Neural progenitor cell (in vitro differentiated cells): ENCODE data around the gene SLC9A3. TPM values are rescaled to one million over a fixed set of nuclear protein-coding genes. Genes with fewer than 3 reads are reported as not detected.

Experiments
- DNase-seq: peaks from one replicate; pipeline ENCODE4 v3.0.0-alpha.2; 2016; ENCODE audit warnings: low spot score
- H2AFZ ChIP-seq: fragments of 200-600 bp; sonication (generic); replicated peaks from 2 replicates; pipeline ENCODE4 v1.6.1; 2016; ENCODE audit warnings: antibody characterized with exemption
- H3F3A ChIP-seq: fragments of 200-600 bp; sonication (generic); 2 replicates; pipeline ENCODE4 v1.6.1; 2016; ENCODE audit warnings: antibody characterized with exemption, low read depth
- H3K27ac ChIP-seq: fragments of 200-600 bp; sonication (generic); 2 replicates; pipeline ENCODE4 v1.5.1; 2016; ENCODE audit warnings: mild to moderate bottlenecking
- H3K27me3 ChIP-seq: fragments of 200-600 bp; sonication (generic); 2 replicates; pipeline ENCODE4 v1.6.1; 2016; ENCODE audit warnings: mild to moderate bottlenecking, moderate library complexity
- H3K36me3 ChIP-seq: fragments of 200-600 bp; sonication (generic); 2 replicates; pipeline ENCODE4 v1.5.1; 2016
- H3K4me1 ChIP-seq: fragments of 200-600 bp; sonication (generic); 2 replicates; pipeline ENCODE4 v1.6.1; 2016; ENCODE audit warnings: mixed run types
- H3K4me2 ChIP-seq: fragments of 200-600 bp; sonication (generic); 2 replicates; pipeline ENCODE4 v1.6.1; 2016
- H3K4me3 ChIP-seq: fragments of 200-600 bp; sonication (generic); 2 replicates; pipeline ENCODE4 v1.5.1; 2016
- H3K79me2 ChIP-seq: fragments of 200-600 bp; sonication (generic); 2 replicates; pipeline ENCODE4 v1.6.1; 2016; ENCODE audit warnings: low read depth
- H3K9ac ChIP-seq: fragments of 200-600 bp; sonication (generic); 2 replicates; pipeline ENCODE4 v1.6.1; 2016
- H3K9me3 ChIP-seq: fragments of 200-600 bp; sonication (generic); 2 replicates; pipeline ENCODE4 v1.5.1; 2016; ENCODE audit warnings: low read depth
- H4K20me1 ChIP-seq: fragments of 200-600 bp; sonication (generic); 2 replicates; pipeline ENCODE4 v1.6.1; 2016; ENCODE audit warnings: low read depth
- H3K27ac Mint-ChIP-seq: 3 replicates; pipeline ENCODE4 v1.8.0; 2021; ENCODE audit warnings: mixed read lengths
- H3K27me3 Mint-ChIP-seq: 2 replicates; pipeline ENCODE4 v1.8.0; 2022; ENCODE audit warnings: low read depth, mild to moderate bottlenecking, inconsistent platforms, moderate library complexity, mixed read lengths; ENCODE audit not compliant: insufficient read depth
- H3K36me3 Mint-ChIP-seq: 3 replicates; pipeline ENCODE4 v1.8.0; 2021; ENCODE audit warnings: mixed read lengths
- H3K4me1 Mint-ChIP-seq: 3 replicates; pipeline ENCODE4 v1.8.0; 2021; ENCODE audit warnings: mixed read lengths
- H3K4me3 Mint-ChIP-seq: 3 replicates; pipeline ENCODE4 v1.8.0; 2021; ENCODE audit warnings: mild to moderate bottlenecking, moderate library complexity, mixed read lengths
- H3K9me3 Mint-ChIP-seq: 3 replicates; pipeline ENCODE4 v1.8.0; 2020; ENCODE audit warnings: mixed read lengths
- EZH2 ChIP-seq: fragments of 200-600 bp; sonication (generic); IDR thresholded peaks from 2 replicates; pipeline ENCODE4 v1.6.1; 2017; ENCODE audit warnings: antibody characterized with exemption, mild to moderate bottlenecking, moderate library complexity
- EZH2phosphoT487 ChIP-seq: fragments of 200-600 bp; sonication (generic); IDR thresholded peaks from 2 replicates; pipeline ENCODE4 v1.6.1; 2017; ENCODE audit warnings: antibody characterized with exemption
- total RNA-seq: library from RNA; depleted of rRNA; stranded (reverse); fragments of >200 nt; gene quantifications from 2 replicates; pipeline ENCODE4 v1.2.3, GENCODE V29; 2015; ENCODE audit warnings: low replicate concordance
- TF ChIP-seq, protein P1 (sequence below): fragments of 200-600 bp; sonication (generic); IDR thresholded peaks from 2 replicates; pipeline ENCODE4 v1.5.1; 2017; ENCODE audit warnings: antibody characterized with exemption, mild to moderate bottlenecking

Gene SLC9A3
- total RNA-seq, 1 donor from 2014 or later = 1.4 TPM

DNA sequence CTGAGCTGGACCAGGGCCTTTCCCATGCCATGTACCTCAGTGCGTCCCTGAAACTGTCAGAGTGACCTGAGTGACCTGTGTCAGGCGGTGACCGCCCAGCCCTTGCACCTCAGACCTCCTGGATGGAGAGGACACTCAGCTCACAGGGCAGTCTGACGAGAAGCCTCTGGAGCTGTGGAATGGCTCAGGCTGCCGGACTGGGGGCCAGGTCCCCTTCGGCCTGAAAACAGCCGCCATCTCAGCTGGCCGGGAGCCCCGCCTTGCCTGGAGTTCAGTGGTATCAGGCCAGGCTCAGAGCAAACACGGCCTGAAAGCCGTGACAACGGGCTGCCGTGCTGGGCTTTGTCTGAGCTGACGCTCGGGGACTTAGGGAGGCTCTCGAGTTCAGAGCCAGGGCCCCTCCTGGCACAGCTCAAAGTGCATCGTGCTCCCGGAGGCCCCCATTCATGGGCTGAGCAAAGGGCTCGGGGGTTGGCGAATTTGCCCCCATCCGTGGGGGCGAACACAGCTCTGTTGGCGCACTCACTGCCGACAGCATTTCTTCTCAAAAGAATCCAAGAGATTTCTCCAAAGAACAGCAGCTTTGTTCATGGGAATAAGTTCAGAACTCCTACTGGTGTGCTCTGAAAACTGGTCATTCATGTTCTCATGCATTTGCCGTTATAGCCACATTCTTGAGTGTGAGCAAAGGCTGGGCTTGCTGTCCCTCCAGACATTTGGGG, 8.4 kb upstream of the SLC9A3 start:
- Histone ChIP-seq H3K9me3 (no peaks in the 10 kb centered on the region), H2AFZ (no peak overlapping the region), H3K4me2 (no peak overlapping the region), H3K4me3 (no peak overlapping the region), H3K27me3 (peaks cover 60% of the 10 kb centered on the region), H3F3A (no peaks in the 10 kb centered on the region), H3K4me1 (peaks cover 24% of the 10 kb centered on the region), H4K20me1 (peaks cover 12% of the 10 kb centered on the region), H3K27ac (no peak overlapping the region), H3K79me2 (no peaks in the 10 kb centered on the region), H3K9ac (no peak overlapping the region), H3K36me3 (no peaks in the 10 kb centered on the region)
- H3K27ac Mint-ChIP-seq = peak overlapping the region; percentile 82
- no peak overlapping the region for H3K4me3 Mint-ChIP-seq
- H3K9me3 Mint-ChIP-seq = no peaks in the 10 kb centered on the region
- TF ChIP-seq EZH2phosphoT487 (no peak), EZH2 (no peak)
- TF ChIP-seq, protein P1, sequence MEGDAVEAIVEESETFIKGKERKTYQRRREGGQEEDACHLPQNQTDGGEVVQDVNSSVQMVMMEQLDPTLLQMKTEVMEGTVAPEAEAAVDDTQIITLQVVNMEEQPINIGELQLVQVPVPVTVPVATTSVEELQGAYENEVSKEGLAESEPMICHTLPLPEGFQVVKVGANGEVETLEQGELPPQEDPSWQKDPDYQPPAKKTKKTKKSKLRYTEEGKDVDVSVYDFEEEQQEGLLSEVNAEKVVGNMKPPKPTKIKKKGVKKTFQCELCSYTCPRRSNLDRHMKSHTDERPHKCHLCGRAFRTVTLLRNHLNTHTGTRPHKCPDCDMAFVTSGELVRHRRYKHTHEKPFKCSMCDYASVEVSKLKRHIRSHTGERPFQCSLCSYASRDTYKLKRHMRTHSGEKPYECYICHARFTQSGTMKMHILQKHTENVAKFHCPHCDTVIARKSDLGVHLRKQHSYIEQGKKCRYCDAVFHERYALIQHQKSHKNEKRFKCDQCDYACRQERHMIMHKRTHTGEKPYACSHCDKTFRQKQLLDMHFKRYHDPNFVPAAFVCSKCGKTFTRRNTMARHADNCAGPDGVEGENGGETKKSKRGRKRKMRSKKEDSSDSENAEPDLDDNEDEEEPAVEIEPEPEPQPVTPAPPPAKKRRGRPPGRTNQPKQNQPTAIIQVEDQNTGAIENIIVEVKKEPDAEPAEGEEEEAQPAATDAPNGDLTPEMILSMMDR = no peak
- H3K36me3 Mint-ChIP-seq = no peaks in the 10 kb centered on the region
- H3K4me1 Mint-ChIP-seq = peaks cover 42% of the 10 kb centered on the region
- H3K27me3 Mint-ChIP-seq = peaks cover 28% of the 10 kb centered on the region
- DNase-seq = no peak

DNA sequence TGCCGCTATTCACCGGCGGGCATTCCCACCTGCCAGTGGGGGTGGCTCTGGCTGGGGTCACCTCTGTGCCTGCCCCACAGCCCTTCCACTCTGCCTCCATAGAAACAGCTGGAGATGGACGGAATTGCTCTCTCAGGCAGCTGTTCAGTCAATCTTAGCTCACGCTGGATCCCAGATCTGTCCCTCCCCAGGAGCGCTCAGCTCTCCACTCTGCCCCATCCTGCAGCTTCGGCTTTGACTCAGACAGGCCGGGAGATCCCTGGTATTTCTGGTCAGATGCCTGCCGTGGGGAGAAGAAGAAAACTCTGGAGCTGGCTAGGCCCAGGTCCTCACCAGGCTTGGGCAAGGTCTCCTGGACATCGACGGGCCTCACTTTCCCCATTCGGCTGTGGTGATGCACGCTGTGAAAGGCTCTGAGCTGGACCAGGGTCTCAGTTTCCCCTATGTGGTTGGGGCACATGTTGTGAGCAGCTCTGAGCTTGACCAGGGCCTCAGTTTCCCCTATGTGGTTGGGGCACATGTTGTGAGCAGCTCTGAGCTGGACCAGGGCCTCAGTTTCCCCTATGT, 7.6 kb upstream of the SLC9A3 start:
- Mint-ChIP-seq H3K4me1 (peaks cover 41% of the 10 kb centered on the region), H3K27ac (no peak overlapping the region), H3K4me3 (no peak overlapping the region), H3K27me3 (peaks cover 37% of the 10 kb centered on the region), H3K36me3 (no peaks in the 10 kb centered on the region), H3K9me3 (no peaks in the 10 kb centered on the region)
- Histone ChIP-seq H3K9ac (no peak overlapping the region), H3K79me2 (no peaks in the 10 kb centered on the region), H4K20me1 (peaks cover 19% of the 10 kb centered on the region), H2AFZ (no peak overlapping the region), H3F3A (no peaks in the 10 kb centered on the region), H3K4me2 (no peak overlapping the region), H3K27ac (no peak overlapping the region), H3K36me3 (no peaks in the 10 kb centered on the region), H3K27me3 (peaks cover 69% of the 10 kb centered on the region), H3K4me1 (peaks cover 24% of the 10 kb centered on the region), H3K9me3 (no peaks in the 10 kb centered on the region), H3K4me3 (no peak overlapping the region)
- TF ChIP-seq, protein P1 = no peak
- TF ChIP-seq EZH2 = no peak
- TF ChIP-seq EZH2phosphoT487 = no peak
- DNase-seq = no peak

DNA sequence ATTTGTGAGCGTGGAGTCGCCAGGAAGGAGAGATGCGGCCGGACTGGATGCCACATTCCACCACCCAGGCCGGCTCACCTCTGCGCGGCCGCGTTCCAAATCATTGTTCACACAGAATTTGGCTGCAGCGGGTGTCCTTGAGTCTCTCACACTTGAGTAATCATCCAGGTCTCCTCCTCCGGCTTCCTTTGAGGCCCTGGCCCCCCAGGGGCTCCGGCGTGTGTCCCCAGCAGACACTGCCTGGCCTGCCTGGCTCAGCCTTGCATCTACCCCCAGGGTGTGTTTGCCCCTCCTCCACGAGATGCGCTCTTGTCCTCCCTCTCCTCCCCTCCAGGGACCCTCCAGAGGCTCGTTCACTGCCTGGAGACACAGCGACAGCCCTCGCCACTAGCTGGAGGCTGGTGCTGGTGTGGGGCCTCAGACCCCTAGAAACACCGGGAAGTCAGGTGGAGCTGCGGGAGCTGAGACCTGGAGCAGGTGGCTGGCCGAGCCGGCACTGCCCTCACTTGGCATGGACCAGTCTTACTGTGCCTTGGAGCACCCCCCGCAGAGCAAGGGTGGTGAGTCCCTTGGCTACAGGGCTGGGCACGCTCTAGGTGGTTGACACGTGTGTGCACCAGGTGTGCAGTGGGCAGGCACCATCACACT, 7.0 kb upstream of the SLC9A3 start:
- H3K27me3 ChIP-seq = peaks cover 75% of the 10 kb centered on the region
- H3K9me3 ChIP-seq = no peaks in the 10 kb centered on the region
- no peaks in the 10 kb centered on the region for H3F3A ChIP-seq
- no peak overlapping the region for H3K27ac Mint-ChIP-seq
- H3K4me1 ChIP-seq = peaks cover 23% of the 10 kb centered on the region
- H3K36me3 ChIP-seq = no peaks in the 10 kb centered on the region
- no peak overlapping the region for H3K4me3 ChIP-seq
- DNase-seq = peak; percentile 38
- TF ChIP-seq, protein P1 = no peak
- no peak for TF ChIP-seq EZH2
- no peak for TF ChIP-seq EZH2phosphoT487
- no peak overlapping the region for H3K9ac ChIP-seq
- no peak overlapping the region for H3K4me2 ChIP-seq
- no peak overlapping the region for H3K4me3 Mint-ChIP-seq
- H3K36me3 Mint-ChIP-seq = no peaks in the 10 kb centered on the region
- no peak overlapping the region for H2AFZ ChIP-seq
- H3K4me1 Mint-ChIP-seq = peaks cover 35% of the 10 kb centered on the region
- no peaks in the 10 kb centered on the region for H3K9me3 Mint-ChIP-seq
- H4K20me1 ChIP-seq = peaks cover 21% of the 10 kb centered on the region
- H3K79me2 ChIP-seq = no peaks in the 10 kb centered on the region
- H3K27me3 Mint-ChIP-seq = peaks cover 38% of the 10 kb centered on the region
- no peak overlapping the region for H3K27ac ChIP-seq
